ENCODE measurements around the gene CAMTA1.
A peak's percentile ranks its signal among the peaks of the same experiment; 100 is the strongest.

CAMTA1 gene

GRCh38 chr1:7222695-7223015 lies 437.4 kb downstream of the CAMTA1 start:
- Histone ChIP-seq H3K14ac (ENCODE audit: low read length) (no peak overlapping the region), H4K91ac (ENCODE audit: low read depth, low read length) (no peak overlapping the region), H3K9ac (ENCODE audit: low read length) (no peak overlapping the region), H3K27ac (ENCODE audit: low read depth, low read length) (no peak overlapping the region), H3K9me3 (ENCODE audit: insufficient read depth, low read depth, low read length) (no peaks in the 10 kb centered on the region), H2BK12ac (ENCODE audit: low read length) (no peak overlapping the region), H3K23ac (ENCODE audit: low read length) (no peak overlapping the region), H3K18ac (ENCODE audit: low read length) (no peak overlapping the region), H2BK120ac (ENCODE audit: insufficient read depth, low read length, poor library complexity) (no peak overlapping the region), H3K79me2 (ENCODE audit: control insufficient read depth, insufficient read depth, low read length, poor library complexity) (no peaks in the 10 kb centered on the region), H2AK5ac (ENCODE audit: low read length) (no peak overlapping the region), H2BK5ac (ENCODE audit: low read depth, low read length, poor library complexity) (no peak overlapping the region), H2AFZ (ENCODE audit: insufficient read depth, low read length, poor library complexity) (no peak overlapping the region), H3K79me1 (ENCODE audit: low read length) (no peaks in the 10 kb centered on the region), H3K4me1 (ENCODE audit: control insufficient read depth in 1 of 2, insufficient read depth in 2 of 2, low read length in 2 of 2) (no peaks in the 10 kb centered on the region), H4K12ac (ENCODE audit: low read depth, low read length) (no peak overlapping the region), H3K27me3 (ENCODE audit: insufficient read depth, low read length) (no peaks in the 10 kb centered on the region), H3K4me3 (ENCODE audit: low read depth, low read length) (no peak overlapping the region), H3K36me3 (ENCODE audit: control insufficient read depth in 1 of 2, insufficient read depth in 2 of 2, low read length in 2 of 2) (no peaks in the 10 kb centered on the region), H3K4me2 (ENCODE audit: low read length) (no peak overlapping the region), H3K4ac (ENCODE audit: low read depth, low read length) (no peak overlapping the region), H4K8ac (ENCODE audit: low read depth, low read length) (no peak overlapping the region)
- DNase-seq, result no peak
- WGBS (ENCODE audit: extremely low coverage, insufficient coverage, insufficient read length), result no CpG with 5 or more reads among the region's 7 CpGs

GRCh38 chr1:7223334-7224080 lies 438.3 kb downstream of the CAMTA1 start:
- 100% methylated on average over 2 of the region's 9 CpGs for WGBS (ENCODE audit: extremely low coverage, insufficient coverage, insufficient read length)
- Histone ChIP-seq H3K9ac (ENCODE audit: low read length) (no peak overlapping the region), H3K27me3 (ENCODE audit: insufficient read depth, low read length) (no peaks in the 10 kb centered on the region), H3K14ac (ENCODE audit: low read length) (no peak overlapping the region), H2BK120ac (ENCODE audit: insufficient read depth, low read length, poor library complexity) (no peak overlapping the region), H3K4ac (ENCODE audit: low read depth, low read length) (no peak overlapping the region), H3K23ac (ENCODE audit: low read length) (peak overlapping the region; percentile 24), H3K18ac (ENCODE audit: low read length) (no peak overlapping the region), H2BK5ac (ENCODE audit: low read depth, low read length, poor library complexity) (no peak overlapping the region), H3K36me3 (ENCODE audit: control insufficient read depth in 1 of 2, insufficient read depth in 2 of 2, low read length in 2 of 2) (no peaks in the 10 kb centered on the region), H3K4me1 (ENCODE audit: control insufficient read depth in 1 of 2, insufficient read depth in 2 of 2, low read length in 2 of 2) (no peaks in the 10 kb centered on the region), H3K79me1 (ENCODE audit: low read length) (no peaks in the 10 kb centered on the region), H4K12ac (ENCODE audit: low read depth, low read length) (no peak overlapping the region), H4K8ac (ENCODE audit: low read depth, low read length) (no peak overlapping the region), H3K9me3 (ENCODE audit: insufficient read depth, low read depth, low read length) (no peaks in the 10 kb centered on the region), H3K4me3 (ENCODE audit: low read depth, low read length) (no peak overlapping the region), H4K91ac (ENCODE audit: low read depth, low read length) (no peak overlapping the region), H2AFZ (ENCODE audit: insufficient read depth, low read length, poor library complexity) (no peak overlapping the region), H3K4me2 (ENCODE audit: low read length) (no peak overlapping the region), H3K27ac (ENCODE audit: low read depth, low read length) (no peak overlapping the region), H2BK12ac (ENCODE audit: low read length) (no peak overlapping the region), H3K79me2 (ENCODE audit: control insufficient read depth, insufficient read depth, low read length, poor library complexity) (no peaks in the 10 kb centered on the region), H2AK5ac (ENCODE audit: low read length) (no peak overlapping the region)
- DNase-seq, result no peak

GRCh38 chr1:7224081-7224534 lies 438.9 kb downstream of the CAMTA1 start:
- Histone ChIP-seq H2BK5ac (ENCODE audit: low read depth, low read length, poor library complexity) (no peak overlapping the region), H2BK12ac (ENCODE audit: low read length) (no peak overlapping the region), H3K9ac (ENCODE audit: low read length) (no peak overlapping the region), H3K4me2 (ENCODE audit: low read length) (no peak overlapping the region), H4K12ac (ENCODE audit: low read depth, low read length) (no peak overlapping the region), H3K14ac (ENCODE audit: low read length) (no peak overlapping the region), H3K23ac (ENCODE audit: low read length) (no peak overlapping the region), H2AFZ (ENCODE audit: insufficient read depth, low read length, poor library complexity) (no peak overlapping the region), H3K4me1 (ENCODE audit: control insufficient read depth in 1 of 2, insufficient read depth in 2 of 2, low read length in 2 of 2) (no peaks in the 10 kb centered on the region), H3K18ac (ENCODE audit: low read length) (no peak overlapping the region), H4K91ac (ENCODE audit: low read depth, low read length) (no peak overlapping the region), H3K4me3 (ENCODE audit: low read depth, low read length) (no peak overlapping the region), H3K27me3 (ENCODE audit: insufficient read depth, low read length) (no peaks in the 10 kb centered on the region), H3K79me2 (ENCODE audit: control insufficient read depth, insufficient read depth, low read length, poor library complexity) (no peaks in the 10 kb centered on the region), H2BK120ac (ENCODE audit: insufficient read depth, low read length, poor library complexity) (no peak overlapping the region), H3K36me3 (ENCODE audit: control insufficient read depth in 1 of 2, insufficient read depth in 2 of 2, low read length in 2 of 2) (no peaks in the 10 kb centered on the region), H4K8ac (ENCODE audit: low read depth, low read length) (no peak overlapping the region), H2AK5ac (ENCODE audit: low read length) (no peak overlapping the region), H3K27ac (ENCODE audit: low read depth, low read length) (no peak overlapping the region), H3K9me3 (ENCODE audit: insufficient read depth, low read depth, low read length) (no peaks in the 10 kb centered on the region), H3K4ac (ENCODE audit: low read depth, low read length) (no peak overlapping the region), H3K79me1 (ENCODE audit: low read length) (no peaks in the 10 kb centered on the region)
- no CpG with 5 or more reads among the region's 10 CpGs for WGBS (ENCODE audit: extremely low coverage, insufficient coverage, insufficient read length)
- no peak for DNase-seq

GRCh38 chr1:7224644-7225043 lies 439.4 kb downstream of the CAMTA1 start:
- no peak overlapping the region for H3K4me3 ChIP-seq (ENCODE audit: low read depth, low read length)
- no CpG with 5 or more reads among the region's 13 CpGs for WGBS (ENCODE audit: extremely low coverage, insufficient coverage, insufficient read length)
- H2AK5ac ChIP-seq (ENCODE audit: low read length), result no peak overlapping the region

More at GRCh38 chr1:7224644-7225043, 439.4 kb downstream of the CAMTA1 start:
- no peaks in the 10 kb centered on the region for H3K36me3 ChIP-seq (ENCODE audit: control insufficient read depth in 1 of 2, insufficient read depth in 2 of 2, low read length in 2 of 2)
- H2BK12ac ChIP-seq (ENCODE audit: low read length), result no peak overlapping the region
- H4K91ac ChIP-seq (ENCODE audit: low read depth, low read length), result no peak overlapping the region
- DNase-seq, result peak in 1 of 2 donors; percentile 38
- H4K12ac ChIP-seq (ENCODE audit: low read depth, low read length), result no peak overlapping the region
- no peaks in the 10 kb centered on the region for H3K4me1 ChIP-seq (ENCODE audit: control insufficient read depth in 1 of 2, insufficient read depth in 2 of 2, low read length in 2 of 2)
- no peak overlapping the region for H3K9ac ChIP-seq (ENCODE audit: low read length)
- no peak overlapping the region for H2BK120ac ChIP-seq (ENCODE audit: insufficient read depth, low read length, poor library complexity)
- H3K23ac ChIP-seq (ENCODE audit: low read length), result no peak overlapping the region
- no peak overlapping the region for H3K27ac ChIP-seq (ENCODE audit: low read depth, low read length)
- no peak overlapping the region for H3K4me2 ChIP-seq (ENCODE audit: low read length)
- H3K4ac ChIP-seq (ENCODE audit: low read depth, low read length), result no peak overlapping the region
- H3K9me3 ChIP-seq (ENCODE audit: insufficient read depth, low read depth, low read length), result no peaks in the 10 kb centered on the region
- H3K14ac ChIP-seq (ENCODE audit: low read length), result no peak overlapping the region
- no peak overlapping the region for H2AFZ ChIP-seq (ENCODE audit: insufficient read depth, low read length, poor library complexity)
- no peaks in the 10 kb centered on the region for H3K27me3 ChIP-seq (ENCODE audit: insufficient read depth, low read length)
- no peaks in the 10 kb centered on the region for H3K79me1 ChIP-seq (ENCODE audit: low read length)
- H4K8ac ChIP-seq (ENCODE audit: low read depth, low read length), result no peak overlapping the region
- no peak overlapping the region for H2BK5ac ChIP-seq (ENCODE audit: low read depth, low read length, poor library complexity)
- no peaks in the 10 kb centered on the region for H3K79me2 ChIP-seq (ENCODE audit: control insufficient read depth, insufficient read depth, low read length, poor library complexity)
- no peak overlapping the region for H3K18ac ChIP-seq (ENCODE audit: low read length)
